Fibroblast of mammary gland (primary cell): ENCODE data around the gene SLC39A11.

Experiments
- DNase-seq: peaks from one replicate; pipeline ENCODE4 v3.0.0-alpha.2; 2010; ENCODE audit warnings: low read depth
- H3K4me3 ChIP-seq: 2 replicates; pipeline ENCODE4 v1.5.1; 2011; ENCODE audit warnings: low read depth, mild to moderate bottlenecking, low read length, moderate library complexity; ENCODE audit not compliant: control insufficient read depth
- TF ChIP-seq, protein P1 (sequence below): conservative IDR thresholded peaks from 2 replicates; pipeline ENCODE4 v1.5.1; 2011; ENCODE audit warnings: low read depth, low read length, inconsistent platforms; ENCODE audit not compliant: control insufficient read depth, insufficient read depth

The SLC39A11 gene

GRCh38 chr17:73045724-73046123 lies 46.8 kb downstream of the SLC39A11 start:
- TF ChIP-seq, protein P1, sequence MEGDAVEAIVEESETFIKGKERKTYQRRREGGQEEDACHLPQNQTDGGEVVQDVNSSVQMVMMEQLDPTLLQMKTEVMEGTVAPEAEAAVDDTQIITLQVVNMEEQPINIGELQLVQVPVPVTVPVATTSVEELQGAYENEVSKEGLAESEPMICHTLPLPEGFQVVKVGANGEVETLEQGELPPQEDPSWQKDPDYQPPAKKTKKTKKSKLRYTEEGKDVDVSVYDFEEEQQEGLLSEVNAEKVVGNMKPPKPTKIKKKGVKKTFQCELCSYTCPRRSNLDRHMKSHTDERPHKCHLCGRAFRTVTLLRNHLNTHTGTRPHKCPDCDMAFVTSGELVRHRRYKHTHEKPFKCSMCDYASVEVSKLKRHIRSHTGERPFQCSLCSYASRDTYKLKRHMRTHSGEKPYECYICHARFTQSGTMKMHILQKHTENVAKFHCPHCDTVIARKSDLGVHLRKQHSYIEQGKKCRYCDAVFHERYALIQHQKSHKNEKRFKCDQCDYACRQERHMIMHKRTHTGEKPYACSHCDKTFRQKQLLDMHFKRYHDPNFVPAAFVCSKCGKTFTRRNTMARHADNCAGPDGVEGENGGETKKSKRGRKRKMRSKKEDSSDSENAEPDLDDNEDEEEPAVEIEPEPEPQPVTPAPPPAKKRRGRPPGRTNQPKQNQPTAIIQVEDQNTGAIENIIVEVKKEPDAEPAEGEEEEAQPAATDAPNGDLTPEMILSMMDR, result no peak
- H3K4me3 ChIP-seq, result no peak overlapping the region
- no peak for DNase-seq

DNA sequence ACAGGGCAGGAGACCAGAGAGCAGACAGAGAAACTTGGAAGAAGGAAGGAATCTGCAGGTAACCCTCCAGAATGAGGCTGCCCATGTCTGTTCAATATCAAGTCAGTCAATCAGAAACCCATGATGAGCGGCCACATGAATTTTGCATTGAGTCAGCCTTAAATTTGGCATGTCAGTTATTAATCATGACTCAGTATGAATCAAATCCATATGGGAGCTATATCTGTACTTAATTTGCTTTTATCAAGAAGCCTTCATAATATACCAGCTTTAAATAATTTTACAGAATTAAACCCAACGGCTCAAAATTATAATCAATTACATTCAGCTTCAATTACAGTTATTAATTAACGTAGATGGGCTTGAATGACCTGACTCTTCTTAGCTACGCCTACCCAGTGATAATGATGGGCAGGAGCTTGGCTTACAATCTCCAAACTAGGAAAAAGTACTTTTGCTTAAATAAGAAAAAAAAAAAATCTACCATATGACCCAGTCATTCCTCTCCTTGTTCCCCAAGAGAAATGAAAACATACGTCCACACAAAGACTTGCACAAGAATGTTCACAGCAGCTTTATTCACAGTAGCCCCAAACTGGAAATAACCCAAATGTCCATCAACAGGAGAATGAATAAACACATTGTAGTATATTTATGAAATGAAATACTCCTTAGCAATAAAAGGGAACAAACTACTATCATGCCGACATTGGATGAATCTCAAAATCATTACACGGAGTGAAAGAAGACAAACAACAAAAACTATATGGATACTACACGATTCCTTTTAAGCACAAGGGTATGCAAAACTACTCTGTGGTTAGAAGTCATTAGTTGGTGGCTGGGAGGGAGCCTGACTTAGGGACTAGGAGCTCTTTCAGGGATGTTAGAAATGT lies 48.6 kb downstream of the SLC39A11 start:
- TF ChIP-seq, protein P1, result no peak
- peak overlapping the region; percentile 24 for H3K4me3 ChIP-seq
- peak; percentile 96 for DNase-seq

GRCh38 chr17:73042809-73043685 lies 49.4 kb downstream of the SLC39A11 start:
- DNase-seq, result peak; percentile 91
- TF ChIP-seq, protein P1, result no peak
- peak overlapping the region; percentile 24 for H3K4me3 ChIP-seq

- TF ChIP-seq, protein P1, result no peak
- H3K4me3 ChIP-seq, result no peak overlapping the region
- DNase-seq, result no peak
Observed at GRCh38 chr17:73042225-73042624, 50.3 kb downstream of the SLC39A11 start.

DNA sequence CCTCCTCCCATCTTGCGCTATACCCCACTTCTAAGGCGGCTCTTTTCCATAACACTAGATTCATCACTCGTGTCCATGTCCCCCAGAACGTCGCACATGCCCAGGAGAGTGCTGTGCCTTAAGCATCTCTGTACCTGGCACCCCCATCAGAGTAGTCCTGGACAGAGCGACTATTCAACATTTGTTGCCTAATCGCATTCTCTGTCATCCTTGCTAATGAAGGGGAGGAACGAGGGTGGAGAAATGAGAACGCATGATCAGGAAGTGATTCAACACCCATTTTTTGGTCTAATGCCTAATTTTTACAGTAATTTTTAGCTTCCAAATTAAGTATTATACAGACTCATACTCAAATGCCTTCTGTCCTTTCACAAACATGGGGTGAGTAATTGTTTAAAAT lies 53.2 kb downstream of the SLC39A11 start:
- H3K4me3 ChIP-seq, result no peak overlapping the region
- peak; percentile 6 for DNase-seq

DNA sequence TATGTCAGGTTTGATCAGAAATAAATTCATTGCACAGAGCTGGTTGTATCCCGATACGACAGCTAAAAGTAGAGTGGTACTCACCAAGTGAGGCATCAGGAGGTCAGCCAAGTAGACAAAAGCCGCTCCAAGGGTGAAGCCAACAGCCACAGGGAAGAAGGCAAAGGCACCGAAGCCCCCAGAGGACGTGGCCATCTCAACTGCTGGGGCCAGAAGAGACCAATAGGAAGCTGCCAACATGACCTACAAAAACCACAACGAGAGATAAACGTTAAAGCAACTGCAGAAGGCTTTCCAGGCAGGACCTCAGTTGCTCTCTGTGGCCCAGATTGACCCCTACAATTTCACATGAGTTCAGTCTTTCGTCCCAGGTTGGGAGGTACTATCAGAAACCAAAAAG lies 61.0 kb downstream of the SLC39A11 start:
- no peak overlapping the region for H3K4me3 ChIP-seq
- TF ChIP-seq, protein P1, result no peak
- no peak for DNase-seq

More for the DNA sequence above, 53.2 kb downstream of the SLC39A11 start:
- TF ChIP-seq, protein P1, result no peak
